A549 (cell line): ENCODE measurements around the gene NGDN.

Experiments
- CEBPB ChIP-seq, 2 experiments: fragments of >200 bp in 1 of 2; sonication (Bioruptor Twin) in 1 of 2; formaldehyde crosslinking in 1 of 2; IDR thresholded peaks; 2 replicates each; pipeline ENCODE4 v1.6.1; 2012 to 2016
- HDAC2 ChIP-seq: fragments of 200-600 bp; sonication (generic); IDR thresholded peaks from 2 replicates; pipeline ENCODE4 v1.6.1; 2016
- POLR2A ChIP-seq: IDR thresholded peaks from 2 replicates; pipeline ENCODE4 v1.6.1; 2012; ENCODE audit warnings: mild to moderate bottlenecking, low read length
- POLR2AphosphoS2 ChIP-seq: conservative IDR thresholded peaks from 2 replicates; pipeline ENCODE4 v1.6.1; 2012; ENCODE audit warnings: low read length, improper control_type of control experiment, inconsistent platforms
- RAD21 ChIP-seq, 2 experiments: fragments of >200 bp in 1 of 2; sonication (Bioruptor Twin) in 1 of 2; formaldehyde crosslinking in 1 of 2; IDR thresholded peaks in 1 of 2; conservative IDR thresholded peaks in 1 of 2; 2 replicates in 1 of 2; 3 replicates in 1 of 2; pipeline ENCODE4 v1.6.1; 2012 to 2018; ENCODE audit warnings: inconsistent platforms in 1 of 2
- RNF2 ChIP-seq: fragments of 200-600 bp; sonication (generic); IDR thresholded peaks from 2 replicates; pipeline ENCODE4 v1.6.1; 2016; ENCODE audit warnings: low read depth, mild to moderate bottlenecking, antibody characterized with exemption, moderate library complexity, borderline replicate concordance
- ZC3H11A ChIP-seq: fragments of 450-650 bp; IDR thresholded peaks from 2 replicates; pipeline ENCODE4 v1.6.1; 2014; ENCODE audit warnings: antibody characterized with exemption, mild to moderate bottlenecking
- TF ChIP-seq, protein P1 (sequence below): fragments of 150-350 bp; IDR thresholded peaks from 2 replicates; pipeline ENCODE4 v1.6.1; 2014; ENCODE audit warnings: low read depth, mild to moderate bottlenecking, low read length
- TF ChIP-seq, protein P2 (sequence below): fragments of >200 bp; sonication (Bioruptor Twin); formaldehyde crosslinking; IDR thresholded peaks from 3 replicates; pipeline ENCODE4 v1.5.1; 2016
- TF ChIP-seq, protein P3 (sequence below): fragments of 450-650 bp; IDR thresholded peaks from 2 replicates; pipeline ENCODE4 v1.6.1; 2014; ENCODE audit warnings: antibody characterized with exemption

DNA sequence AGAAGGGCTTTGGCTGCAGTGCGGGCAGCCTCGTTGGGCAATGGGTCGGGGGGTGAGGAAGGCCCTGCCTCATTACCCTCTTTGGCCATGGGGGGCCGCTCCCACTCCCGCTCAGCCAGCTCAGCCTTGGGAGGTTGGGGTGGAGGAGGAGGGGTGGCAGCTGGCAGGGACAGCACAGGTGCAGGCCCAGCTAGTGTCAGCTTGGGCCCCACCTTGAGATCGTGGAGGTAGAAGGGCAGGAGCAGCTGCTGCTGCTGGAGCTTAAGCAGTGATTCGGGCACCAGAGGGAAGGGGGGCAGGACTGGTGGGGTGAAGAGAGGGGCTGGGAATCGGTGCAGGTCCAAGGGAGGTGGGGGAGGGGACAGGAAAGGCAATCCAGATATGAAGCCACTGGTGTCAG lies 56.1 kb downstream of the NGDN start:
- TF ChIP-seq, protein P1, sequence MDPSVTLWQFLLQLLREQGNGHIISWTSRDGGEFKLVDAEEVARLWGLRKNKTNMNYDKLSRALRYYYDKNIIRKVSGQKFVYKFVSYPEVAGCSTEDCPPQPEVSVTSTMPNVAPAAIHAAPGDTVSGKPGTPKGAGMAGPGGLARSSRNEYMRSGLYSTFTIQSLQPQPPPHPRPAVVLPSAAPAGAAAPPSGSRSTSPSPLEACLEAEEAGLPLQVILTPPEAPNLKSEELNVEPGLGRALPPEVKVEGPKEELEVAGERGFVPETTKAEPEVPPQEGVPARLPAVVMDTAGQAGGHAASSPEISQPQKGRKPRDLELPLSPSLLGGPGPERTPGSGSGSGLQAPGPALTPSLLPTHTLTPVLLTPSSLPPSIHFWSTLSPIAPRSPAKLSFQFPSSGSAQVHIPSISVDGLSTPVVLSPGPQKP, result no peak
- TF ChIP-seq, protein P2, sequence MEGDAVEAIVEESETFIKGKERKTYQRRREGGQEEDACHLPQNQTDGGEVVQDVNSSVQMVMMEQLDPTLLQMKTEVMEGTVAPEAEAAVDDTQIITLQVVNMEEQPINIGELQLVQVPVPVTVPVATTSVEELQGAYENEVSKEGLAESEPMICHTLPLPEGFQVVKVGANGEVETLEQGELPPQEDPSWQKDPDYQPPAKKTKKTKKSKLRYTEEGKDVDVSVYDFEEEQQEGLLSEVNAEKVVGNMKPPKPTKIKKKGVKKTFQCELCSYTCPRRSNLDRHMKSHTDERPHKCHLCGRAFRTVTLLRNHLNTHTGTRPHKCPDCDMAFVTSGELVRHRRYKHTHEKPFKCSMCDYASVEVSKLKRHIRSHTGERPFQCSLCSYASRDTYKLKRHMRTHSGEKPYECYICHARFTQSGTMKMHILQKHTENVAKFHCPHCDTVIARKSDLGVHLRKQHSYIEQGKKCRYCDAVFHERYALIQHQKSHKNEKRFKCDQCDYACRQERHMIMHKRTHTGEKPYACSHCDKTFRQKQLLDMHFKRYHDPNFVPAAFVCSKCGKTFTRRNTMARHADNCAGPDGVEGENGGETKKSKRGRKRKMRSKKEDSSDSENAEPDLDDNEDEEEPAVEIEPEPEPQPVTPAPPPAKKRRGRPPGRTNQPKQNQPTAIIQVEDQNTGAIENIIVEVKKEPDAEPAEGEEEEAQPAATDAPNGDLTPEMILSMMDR, result no peak
- TF ChIP-seq HDAC2 (no peak), POLR2AphosphoS2 (no peak), RAD21 (conservative IDR thresholded peaks at IDR 0.05 in 1 of 2, IDR thresholded peaks at IDR 0.05 in 1 of 2) (no peak), POLR2A (no peak), CEBPB (IDR thresholded peaks at IDR 0.05) (no peak), RNF2 (no peak), ZC3H11A (no peak)
- TF ChIP-seq, protein P3, sequence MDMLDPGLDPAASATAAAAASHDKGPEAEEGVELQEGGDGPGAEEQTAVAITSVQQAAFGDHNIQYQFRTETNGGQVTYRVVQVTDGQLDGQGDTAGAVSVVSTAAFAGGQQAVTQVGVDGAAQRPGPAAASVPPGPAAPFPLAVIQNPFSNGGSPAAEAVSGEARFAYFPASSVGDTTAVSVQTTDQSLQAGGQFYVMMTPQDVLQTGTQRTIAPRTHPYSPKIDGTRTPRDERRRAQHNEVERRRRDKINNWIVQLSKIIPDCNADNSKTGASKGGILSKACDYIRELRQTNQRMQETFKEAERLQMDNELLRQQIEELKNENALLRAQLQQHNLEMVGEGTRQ, result no peak
